SK-N-MC (cell line): ENCODE data around the gene CPSF3.

Experiments
- EZH2 ChIP-seq: fragments of 200-600 bp; sonication (generic); IDR thresholded peaks from one replicate; pipeline ENCODE4 v1.6.1; 2017; ENCODE audit warnings: antibody characterized with exemption
- POLR2AphosphoS5 ChIP-seq: IDR thresholded peaks from 2 replicates; pipeline ENCODE4 v1.6.1; 2012; ENCODE audit warnings: mild to moderate bottlenecking, low read depth, low read length, borderline replicate concordance

- TF ChIP-seq POLR2AphosphoS5 (no peak), EZH2 (no peak)
These were observed 73.6 kb downstream of the CPSF3 start for GRCh38 chr2:9497017-9497416.
